ENCODE data around the gene KIAA0408. TPM values are rescaled to one million over a fixed set of nuclear protein-coding genes. Genes with fewer than 3 reads are reported as not detected.
"Not testable (repeated sequence)": the region's sequence is repeated elsewhere in the genome, so short reads cannot be mapped to it uniquely, and the experiment has no call there.

KIAA0408 gene
- total RNA-seq, 1 donor from 2014 or later = 7.8 TPM

- DNase-seq (ENCODE audit: extremely low spot score, unreplicated experiment) = no peak
- Mint-ChIP-seq H3K4me1 (ENCODE audit: unreplicated experiment) (no peaks in the 10 kb centered on the region), H3K4me3 (no peak overlapping the region), H3K9me3 (peaks cover 9% of the 10 kb centered on the region), H3K27me3 (no peaks in the 10 kb centered on the region), H3K36me3 (no peaks in the 10 kb centered on the region), H3K27ac (no peak overlapping the region)
- TF ChIP-seq, protein P1, sequence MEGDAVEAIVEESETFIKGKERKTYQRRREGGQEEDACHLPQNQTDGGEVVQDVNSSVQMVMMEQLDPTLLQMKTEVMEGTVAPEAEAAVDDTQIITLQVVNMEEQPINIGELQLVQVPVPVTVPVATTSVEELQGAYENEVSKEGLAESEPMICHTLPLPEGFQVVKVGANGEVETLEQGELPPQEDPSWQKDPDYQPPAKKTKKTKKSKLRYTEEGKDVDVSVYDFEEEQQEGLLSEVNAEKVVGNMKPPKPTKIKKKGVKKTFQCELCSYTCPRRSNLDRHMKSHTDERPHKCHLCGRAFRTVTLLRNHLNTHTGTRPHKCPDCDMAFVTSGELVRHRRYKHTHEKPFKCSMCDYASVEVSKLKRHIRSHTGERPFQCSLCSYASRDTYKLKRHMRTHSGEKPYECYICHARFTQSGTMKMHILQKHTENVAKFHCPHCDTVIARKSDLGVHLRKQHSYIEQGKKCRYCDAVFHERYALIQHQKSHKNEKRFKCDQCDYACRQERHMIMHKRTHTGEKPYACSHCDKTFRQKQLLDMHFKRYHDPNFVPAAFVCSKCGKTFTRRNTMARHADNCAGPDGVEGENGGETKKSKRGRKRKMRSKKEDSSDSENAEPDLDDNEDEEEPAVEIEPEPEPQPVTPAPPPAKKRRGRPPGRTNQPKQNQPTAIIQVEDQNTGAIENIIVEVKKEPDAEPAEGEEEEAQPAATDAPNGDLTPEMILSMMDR (conservative IDR thresholded peaks at IDR 0.05) = no peak
Measured at GRCh38 chr6:127435626-127436220, 23.5 kb downstream of the KIAA0408 start.

- Mint-ChIP-seq H3K4me1 (ENCODE audit: unreplicated experiment) (no peaks in the 10 kb centered on the region), H3K36me3 (no peaks in the 10 kb centered on the region), H3K4me3 (no peak overlapping the region), H3K27ac (no peak overlapping the region), H3K9me3 (peaks cover 9% of the 10 kb centered on the region), H3K27me3 (no peaks in the 10 kb centered on the region)
- TF ChIP-seq, protein P1 (conservative IDR thresholded peaks at IDR 0.05) = no peak
- DNase-seq (ENCODE audit: extremely low spot score, unreplicated experiment) = no peak
Measured at GRCh38 chr6:127434651-127435050, 24.5 kb downstream of the KIAA0408 start.

DNA sequence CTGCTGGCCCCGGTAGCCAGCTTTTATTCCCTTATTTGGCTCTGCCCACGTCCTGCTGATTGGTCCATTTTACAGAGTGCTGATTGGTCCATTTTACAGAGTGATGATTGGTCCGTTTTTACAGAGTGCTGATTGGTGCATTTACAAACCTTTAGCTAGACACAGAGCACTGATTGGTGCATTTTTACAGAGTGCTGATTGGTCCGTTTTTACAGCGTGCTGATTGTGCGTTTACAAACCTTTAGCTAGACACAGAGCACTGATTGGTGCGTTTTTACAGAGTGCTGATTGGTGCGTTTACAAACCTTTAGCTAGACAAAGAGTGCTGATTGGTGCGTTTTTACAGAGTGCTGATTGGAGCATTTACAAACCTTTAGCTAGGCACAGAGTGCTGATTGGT lies 30.6 kb downstream of the KIAA0408 start:
- H3K9me3 Mint-ChIP-seq; DNase-seq (ENCODE audit: extremely low spot score, unreplicated experiment); H3K4me3 Mint-ChIP-seq: not testable (repeated sequence)

DNA sequence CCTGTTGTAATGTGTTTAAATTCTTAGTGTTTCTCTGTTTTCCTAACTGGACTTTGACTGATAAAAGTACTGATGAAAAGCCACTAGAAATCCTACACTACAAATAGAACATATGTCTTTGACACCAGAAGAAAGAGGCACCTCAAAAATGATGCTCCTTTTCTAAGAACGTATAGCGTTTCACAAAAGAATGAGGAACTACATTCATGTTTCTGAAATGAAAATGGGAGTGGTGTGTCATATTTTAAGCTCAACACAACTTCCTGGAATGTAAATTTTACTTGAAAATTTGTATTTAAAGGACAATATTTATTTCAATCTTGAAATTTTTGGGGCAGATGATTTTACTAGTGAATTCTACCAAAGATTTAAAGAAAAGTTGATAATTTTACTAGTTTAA lies 35.3 kb downstream of the KIAA0408 start:
- Mint-ChIP-seq H3K4me1 (ENCODE audit: unreplicated experiment) (no peaks in the 10 kb centered on the region), H3K36me3 (no peaks in the 10 kb centered on the region), H3K4me3 (no peak overlapping the region), H3K9me3 (no peaks in the 10 kb centered on the region), H3K27ac (peak overlapping the region; percentile 72), H3K27me3 (no peaks in the 10 kb centered on the region)
- TF ChIP-seq, protein P1 (conservative IDR thresholded peaks at IDR 0.05) = no peak
- DNase-seq (ENCODE audit: extremely low spot score, unreplicated experiment) = no peak

More for the DNA sequence above, 30.6 kb downstream of the KIAA0408 start:
- not testable (repeated sequence) for H3K4me1 Mint-ChIP-seq (ENCODE audit: unreplicated experiment); H3K27me3 Mint-ChIP-seq; H3K36me3 Mint-ChIP-seq; H3K27ac Mint-ChIP-seq

- not testable (repeated sequence) for H3K36me3 Mint-ChIP-seq; H3K9me3 Mint-ChIP-seq; H3K4me1 Mint-ChIP-seq (ENCODE audit: unreplicated experiment); H3K27me3 Mint-ChIP-seq; DNase-seq (ENCODE audit: extremely low spot score, unreplicated experiment); H3K27ac Mint-ChIP-seq; H3K4me3 Mint-ChIP-seq
Measured at GRCh38 chr6:127421164-127421563, 38.0 kb downstream of the KIAA0408 start.

- DNase-seq (ENCODE audit: extremely low spot score, unreplicated experiment) = no peak
- H3K4me1 Mint-ChIP-seq (ENCODE audit: unreplicated experiment) = no peaks in the 10 kb centered on the region
- H3K27ac Mint-ChIP-seq = peak overlapping the region; percentile 9
- H3K4me3 Mint-ChIP-seq = no peak overlapping the region
- H3K27me3 Mint-ChIP-seq = no peaks in the 10 kb centered on the region
- no peaks in the 10 kb centered on the region for H3K9me3 Mint-ChIP-seq
- TF ChIP-seq, protein P1 (conservative IDR thresholded peaks at IDR 0.05) = peak; percentile 63
- H3K36me3 Mint-ChIP-seq = no peaks in the 10 kb centered on the region
Measured at GRCh38 chr6:127420556-127420955, 38.6 kb downstream of the KIAA0408 start.

DNA sequence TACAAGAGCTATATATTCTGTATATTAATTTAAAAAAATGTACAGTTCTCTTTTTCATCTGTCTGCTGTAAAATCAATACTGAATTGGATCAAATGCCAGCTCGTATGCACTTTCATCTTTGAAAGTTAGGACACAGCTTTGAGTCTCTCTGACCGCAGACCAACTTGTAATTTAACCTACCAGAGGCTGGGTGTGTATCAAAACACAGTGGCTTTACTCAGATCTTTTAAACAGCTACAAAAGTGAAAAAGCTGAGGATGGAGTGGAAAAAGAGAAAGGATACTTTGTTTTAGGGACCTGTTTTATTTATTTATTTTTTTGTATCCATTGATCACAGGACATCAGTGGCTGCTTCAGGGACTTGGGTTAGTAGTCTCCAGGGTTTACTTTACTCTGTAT lies 44.1 kb downstream of the KIAA0408 start:
- Mint-ChIP-seq H3K27me3 (no peaks in the 10 kb centered on the region), H3K9me3 (no peaks in the 10 kb centered on the region), H3K4me1 (ENCODE audit: unreplicated experiment) (no peaks in the 10 kb centered on the region), H3K27ac (no peak overlapping the region), H3K36me3 (no peaks in the 10 kb centered on the region), H3K4me3 (no peak overlapping the region)
- TF ChIP-seq, protein P1 (conservative IDR thresholded peaks at IDR 0.05) = no peak
- no peak for DNase-seq (ENCODE audit: extremely low spot score, unreplicated experiment)

GRCh38 chr6:127413123-127413522 lies 46.1 kb downstream of the KIAA0408 start:
- H3K36me3 Mint-ChIP-seq; H3K4me1 Mint-ChIP-seq (ENCODE audit: unreplicated experiment); DNase-seq (ENCODE audit: extremely low spot score, unreplicated experiment); H3K27ac Mint-ChIP-seq; H3K27me3 Mint-ChIP-seq; H3K9me3 Mint-ChIP-seq; H3K4me3 Mint-ChIP-seq: not testable (repeated sequence)

DNA sequence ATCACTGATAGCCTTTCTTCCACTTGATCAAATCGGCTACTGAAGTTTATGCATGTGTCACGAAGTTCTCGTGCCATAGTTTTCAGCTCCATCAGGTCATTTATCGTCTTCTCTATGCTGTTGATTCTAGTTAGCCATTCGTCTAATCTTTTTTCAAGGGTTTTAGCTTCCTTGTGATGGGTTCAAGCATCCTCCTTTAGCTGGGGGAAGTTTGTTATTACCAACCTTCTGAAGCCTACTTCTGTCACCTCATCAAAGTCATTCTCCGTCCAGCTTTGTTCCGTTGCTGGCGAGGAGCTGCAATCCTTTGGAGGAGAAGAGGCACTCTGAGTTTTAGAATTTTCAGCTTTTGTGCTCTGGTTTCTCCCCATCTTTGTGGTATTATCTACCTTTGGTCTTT lies 47.2 kb downstream of the KIAA0408 start:
- H3K4me1 Mint-ChIP-seq (ENCODE audit: unreplicated experiment); H3K27me3 Mint-ChIP-seq; H3K4me3 Mint-ChIP-seq; H3K36me3 Mint-ChIP-seq; H3K9me3 Mint-ChIP-seq; H3K27ac Mint-ChIP-seq; DNase-seq (ENCODE audit: extremely low spot score, unreplicated experiment): not testable (repeated sequence)

Data from type B pancreatic cell (in vitro differentiated cells).